ENCODE results near the gene HM13.

Gene HM13

DNA sequence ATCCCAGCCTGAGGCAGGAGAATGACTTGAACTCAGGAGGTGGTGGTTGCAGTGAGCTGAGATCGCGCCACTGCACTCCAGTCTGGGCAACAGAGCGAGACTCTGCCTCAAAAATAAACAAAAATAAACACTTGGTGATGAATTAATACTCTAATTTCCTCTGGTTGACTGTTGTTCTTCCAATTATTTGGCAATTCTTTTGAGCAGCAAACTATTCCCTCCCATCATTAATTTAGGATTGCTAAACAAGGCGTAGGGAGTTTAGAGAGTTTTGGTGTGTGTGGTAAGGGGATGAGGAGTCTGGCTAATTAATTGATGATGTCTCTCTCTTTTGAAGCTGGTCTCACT lies 88.2 kb downstream of the HM13 start:
- no peak for TF ChIP-seq ZFX (IDR thresholded peaks at IDR 0.05)
- TF ChIP-seq, protein P1, sequence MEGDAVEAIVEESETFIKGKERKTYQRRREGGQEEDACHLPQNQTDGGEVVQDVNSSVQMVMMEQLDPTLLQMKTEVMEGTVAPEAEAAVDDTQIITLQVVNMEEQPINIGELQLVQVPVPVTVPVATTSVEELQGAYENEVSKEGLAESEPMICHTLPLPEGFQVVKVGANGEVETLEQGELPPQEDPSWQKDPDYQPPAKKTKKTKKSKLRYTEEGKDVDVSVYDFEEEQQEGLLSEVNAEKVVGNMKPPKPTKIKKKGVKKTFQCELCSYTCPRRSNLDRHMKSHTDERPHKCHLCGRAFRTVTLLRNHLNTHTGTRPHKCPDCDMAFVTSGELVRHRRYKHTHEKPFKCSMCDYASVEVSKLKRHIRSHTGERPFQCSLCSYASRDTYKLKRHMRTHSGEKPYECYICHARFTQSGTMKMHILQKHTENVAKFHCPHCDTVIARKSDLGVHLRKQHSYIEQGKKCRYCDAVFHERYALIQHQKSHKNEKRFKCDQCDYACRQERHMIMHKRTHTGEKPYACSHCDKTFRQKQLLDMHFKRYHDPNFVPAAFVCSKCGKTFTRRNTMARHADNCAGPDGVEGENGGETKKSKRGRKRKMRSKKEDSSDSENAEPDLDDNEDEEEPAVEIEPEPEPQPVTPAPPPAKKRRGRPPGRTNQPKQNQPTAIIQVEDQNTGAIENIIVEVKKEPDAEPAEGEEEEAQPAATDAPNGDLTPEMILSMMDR (conservative IDR thresholded peaks at IDR 0.05): no peak

DNA sequence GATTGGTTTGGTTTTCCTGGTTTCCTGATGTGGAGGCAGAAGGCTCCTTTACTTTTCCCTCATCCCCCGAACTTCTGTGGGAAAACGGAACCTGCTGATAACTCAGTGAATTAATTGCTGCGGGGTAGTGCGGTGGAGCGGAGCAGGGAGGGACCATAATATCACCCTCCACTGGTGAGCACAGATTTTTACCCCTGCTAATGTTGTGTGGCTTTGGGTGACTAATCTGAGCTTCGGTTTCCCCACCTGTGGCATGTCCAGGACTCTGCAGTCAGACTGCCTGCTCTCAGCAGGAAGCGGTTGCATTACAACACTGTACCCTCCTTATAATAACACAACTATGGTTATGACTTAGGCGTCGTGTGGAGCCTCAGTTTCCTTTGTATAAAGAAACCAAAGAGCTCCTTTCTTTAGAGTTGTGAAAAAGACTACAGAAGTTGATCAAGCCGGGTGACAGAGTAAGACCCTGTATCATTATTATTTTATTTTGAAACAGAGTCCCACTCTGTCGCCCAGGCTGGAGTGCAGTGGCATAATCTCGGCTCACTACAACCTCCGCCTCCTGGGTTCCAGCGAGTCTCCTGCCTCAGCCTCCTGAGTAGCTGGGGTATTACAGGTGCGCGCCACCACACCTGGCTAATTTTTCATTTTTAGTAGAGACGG lies 88.7 kb downstream of the HM13 start:
- peak overlapping the region; percentile 85 for H3K27ac ChIP-seq

More for the DNA sequence above, 88.2 kb downstream of the HM13 start:
- peak overlapping the region; percentile 85; the same call in 1 of the 2 replicates for H3K27ac ChIP-seq

DNA sequence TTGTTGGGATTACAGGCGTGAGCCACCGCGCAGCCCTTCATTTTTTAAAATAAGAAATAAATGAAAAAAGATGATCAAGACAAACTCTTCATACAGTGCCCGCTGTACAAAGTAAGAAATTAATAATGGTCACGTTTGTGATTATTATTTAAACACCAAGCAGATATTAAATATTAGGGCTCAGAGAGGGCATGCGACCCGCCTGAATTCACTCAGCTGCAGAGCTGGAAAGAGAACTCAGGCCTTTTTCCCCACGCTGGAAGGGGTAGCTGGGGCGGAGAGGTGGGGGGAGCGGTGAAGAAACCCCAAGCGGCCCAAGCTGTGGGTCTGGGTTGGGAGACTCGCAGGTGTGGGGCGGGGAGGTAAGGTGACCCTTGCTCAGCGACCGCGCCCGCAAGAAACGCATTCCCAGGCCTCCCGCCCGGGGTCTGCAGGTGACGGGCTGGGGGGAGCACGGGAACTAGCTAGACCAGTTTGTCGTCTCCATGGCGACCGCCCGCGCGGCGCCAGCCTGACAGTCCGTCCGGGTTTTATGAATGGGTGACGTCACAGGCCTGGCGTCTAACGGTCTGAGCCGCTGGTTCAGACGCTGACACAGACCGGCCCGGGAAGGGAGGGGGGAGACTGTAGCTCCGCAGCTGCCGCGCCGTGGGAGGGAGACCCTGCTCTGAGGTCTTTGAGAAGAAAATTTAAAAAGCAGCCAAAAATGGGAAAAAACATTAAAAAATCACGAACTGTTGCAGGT lies 89.8 kb downstream of the HM13 start:
- peak overlapping the region; percentile 85 for H3K27ac ChIP-seq
- no peak for TF ChIP-seq ZFX (IDR thresholded peaks at IDR 0.05)
- TF ChIP-seq, protein P1 (conservative IDR thresholded peaks at IDR 0.05): no peak

More for the DNA sequence above, 88.7 kb downstream of the HM13 start:
- no peak for TF ChIP-seq ZFX (IDR thresholded peaks at IDR 0.05)
- TF ChIP-seq, protein P1 (conservative IDR thresholded peaks at IDR 0.05): no peak

DNA sequence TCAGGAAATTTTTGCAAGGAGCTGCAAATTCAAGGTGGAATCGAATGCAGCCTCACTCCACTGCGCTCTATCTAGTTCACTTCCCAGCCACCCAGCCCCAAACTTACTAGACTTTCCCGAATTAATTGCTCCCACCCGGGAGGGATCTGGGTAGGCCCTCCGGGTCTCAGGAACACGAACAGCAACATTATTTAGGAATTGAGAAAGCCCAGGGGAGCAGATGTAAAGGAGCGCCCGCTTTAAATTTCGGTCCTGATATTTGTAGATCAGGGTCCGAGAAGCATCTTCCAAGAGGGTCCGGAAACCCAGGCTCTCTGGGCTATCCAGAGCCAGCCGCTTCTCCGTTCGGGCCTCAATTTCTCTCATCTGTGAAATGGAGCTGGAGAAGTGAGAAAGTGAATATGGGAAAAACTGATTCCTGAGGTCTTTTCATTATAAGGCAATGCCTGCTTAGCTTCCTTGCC lies 90.4 kb downstream of the HM13 start:
- peak overlapping the region; percentile 85 for H3K27ac ChIP-seq

DNA sequence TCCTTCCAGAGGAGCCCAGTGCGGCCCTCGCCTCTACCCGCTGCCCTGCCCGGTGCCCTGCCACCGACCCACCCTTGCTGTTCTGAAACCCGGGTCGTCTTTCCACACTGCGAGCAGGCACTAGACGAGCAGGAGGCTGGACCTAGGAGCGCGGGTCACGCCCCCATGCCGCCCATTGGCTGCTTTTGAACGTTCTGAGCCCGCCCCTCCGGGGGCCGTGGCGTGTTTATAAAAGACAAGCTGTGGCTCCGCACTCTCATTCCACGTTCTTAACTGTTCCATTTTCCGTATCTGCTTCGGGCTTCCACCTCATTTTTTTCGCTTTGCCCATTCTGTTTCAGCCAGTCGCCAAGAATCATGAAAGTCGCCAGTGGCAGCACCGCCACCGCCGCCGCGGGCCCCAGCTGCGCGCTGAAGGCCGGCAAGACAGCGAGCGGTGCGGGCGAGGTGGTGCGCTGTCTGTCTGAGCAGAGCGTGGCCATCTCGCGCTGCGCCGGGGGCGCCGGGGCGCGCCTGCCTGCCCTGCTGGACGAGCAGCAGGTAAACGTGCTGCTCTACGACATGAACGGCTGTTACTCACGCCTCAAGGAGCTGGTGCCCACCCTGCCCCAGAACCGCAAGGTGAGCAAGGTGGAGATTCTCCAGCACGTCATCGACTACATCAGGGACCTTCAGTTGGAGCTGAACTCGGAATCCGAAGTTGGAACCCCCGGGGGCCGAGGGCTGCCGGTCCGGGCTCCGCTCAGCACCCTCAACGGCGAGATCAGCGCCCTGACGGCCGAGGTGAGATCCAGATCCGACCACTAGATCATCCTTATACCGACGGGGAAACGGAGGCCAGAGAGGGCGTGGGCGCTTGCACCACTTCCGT lies 91.0 kb downstream of the HM13 start, which contains the start of gene ID1:
ID1 (plus strand) TSS at position 259 of the 871 bp plus-strand sequence; CDS start at position 358, 99 bp downstream.
- no peak for TF ChIP-seq ZFX (IDR thresholded peaks at IDR 0.05)
- TF ChIP-seq, protein P1 (conservative IDR thresholded peaks at IDR 0.05): no peak
- peak within 1 kb of the TSS; percentile 85 for H3K27ac ChIP-seq

More for the DNA sequence above, 90.4 kb downstream of the HM13 start:
- TF ChIP-seq, protein P1 (conservative IDR thresholded peaks at IDR 0.05): no peak
- no peak for TF ChIP-seq ZFX (IDR thresholded peaks at IDR 0.05)

DNA sequence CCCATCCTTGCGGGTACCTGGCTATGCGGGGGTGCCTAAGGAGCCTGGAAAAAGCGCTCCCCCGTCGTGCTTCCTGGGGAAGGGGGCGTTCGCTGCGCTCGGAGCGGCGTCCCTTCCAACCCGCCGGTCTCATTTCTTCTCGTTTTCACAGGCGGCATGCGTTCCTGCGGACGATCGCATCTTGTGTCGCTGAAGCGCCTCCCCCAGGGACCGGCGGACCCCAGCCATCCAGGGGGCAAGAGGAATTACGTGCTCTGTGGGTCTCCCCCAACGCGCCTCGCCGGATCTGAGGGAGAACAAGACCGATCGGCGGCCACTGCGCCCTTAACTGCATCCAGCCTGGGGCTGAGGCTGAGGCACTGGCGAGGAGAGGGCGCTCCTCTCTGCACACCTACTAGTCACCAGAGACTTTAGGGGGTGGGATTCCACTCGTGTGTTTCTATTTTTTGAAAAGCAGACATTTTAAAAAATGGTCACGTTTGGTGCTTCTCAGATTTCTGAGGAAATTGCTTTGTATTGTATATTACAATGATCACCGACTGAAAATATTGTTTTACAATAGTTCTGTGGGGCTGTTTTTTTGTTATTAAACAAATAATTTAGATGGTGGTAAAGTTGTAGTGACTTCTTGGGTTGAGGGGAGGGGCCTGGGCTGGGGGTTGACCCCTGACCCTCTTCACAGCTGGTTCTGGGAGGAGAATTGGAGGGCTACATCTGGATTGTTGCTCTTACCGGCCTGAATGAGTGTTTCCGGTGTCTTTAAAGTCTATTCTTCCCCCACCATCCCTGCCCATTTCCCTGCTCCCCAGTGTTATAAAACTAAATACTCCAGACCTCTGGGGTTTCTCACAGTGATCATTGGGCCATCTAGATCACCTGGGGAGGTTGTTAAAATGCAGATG lies 91.9 kb downstream of the HM13 start:
- TF ChIP-seq, protein P1 (conservative IDR thresholded peaks at IDR 0.05): no peak
- TF ChIP-seq ZFX (IDR thresholded peaks at IDR 0.05): no peak
- H3K27ac ChIP-seq: peak overlapping the region; percentile 85
